Esophagus muscularis mucosa (tissue), 4 donors: ENCODE data around the gene LAMA3. TPM values are rescaled to one million over a fixed set of nuclear protein-coding genes. Genes with fewer than 3 reads are reported as not detected.

Source experiments
- DNase-seq: peaks from one replicate; pipeline ENCODE4 v3.0.0-alpha.2; 2017; ENCODE audit errors: extremely low spot score
- H3K27ac ChIP-seq, 4 donors: fragments of 200-600 bp; sonication (generic); replicated peaks in 1 of 4; 1 replicate in 3 of 4; 2 replicates in 1 of 4; pipeline ENCODE4 v1.5.1; 2016 to 2019; ENCODE audit warnings: mild to moderate bottlenecking in 1 of 4
- H3K27me3 ChIP-seq, 4 donors: fragments of 200-600 bp; sonication (generic); one replicate each; pipeline versions ENCODE4 v1.5.1 to v1.6.0; 2016 to 2019
- H3K36me3 ChIP-seq, 4 donors: fragments of 200-600 bp; sonication (generic); one replicate each; pipeline ENCODE4 v1.5.1; 2016 to 2019
- H3K4me1 ChIP-seq, 4 donors: fragments of 200-600 bp; sonication (generic); one replicate each; pipeline ENCODE4 v1.5.1; 2016 to 2019
- H3K4me3 ChIP-seq, 4 donors: fragments of 200-600 bp; sonication (generic); 1 replicate in 2 of 4; 2 replicates in 2 of 4; pipeline ENCODE4 v1.5.1; 2016 to 2019; ENCODE audit warnings: mild to moderate bottlenecking in 4 of 4, moderate library complexity in 1 of 4
- H3K9me3 ChIP-seq, 4 donors: fragments of 200-600 bp; sonication (generic); 1 replicate in 3 of 4; 2 replicates in 1 of 4; pipeline ENCODE4 v1.5.1; 2016 to 2019
- CTCF ChIP-seq, 3 experiments: fragments of 200-600 bp in 2 of 3; fragments of 450-650 bp in 1 of 3; sonication (generic) in 2 of 3; IDR thresholded peaks; one replicate each; pipeline ENCODE4 v1.5.1; 2017 to 2019; ENCODE audit warnings: antibody characterized with exemption in 3 of 3, mild to moderate bottlenecking in 2 of 3, moderate library complexity in 1 of 3
- EP300 ChIP-seq: sonication (generic); formaldehyde crosslinking; IDR thresholded peaks from one replicate; pipeline ENCODE4 v1.6.1; 2017; ENCODE audit warnings: antibody characterized with exemption
- POLR2A ChIP-seq: fragments of 450-650 bp; IDR thresholded peaks from one replicate; pipeline ENCODE4 v1.6.1; 2017; ENCODE audit warnings: antibody characterized with exemption, moderate library complexity, mild to moderate bottlenecking, low read depth
- POLR2AphosphoS5 ChIP-seq, 2 donors: sonication (generic); formaldehyde crosslinking; IDR thresholded peaks; one replicate each; pipeline ENCODE4 v1.6.1; 2017; ENCODE audit warnings: antibody characterized with exemption in 2 of 2
- WGBS: methylation state at CpG from one replicate; pipeline ENCODE4 v1.1.5; 2018; 5-methylcytosine and 5-hydroxymethylcytosine counted together
- intact Hi-C: fragments of 100-400 bp; cut with DNase I; formaldehyde crosslinking; loops from one replicate; pipeline ENCODE4 v1.15.1; 2023
- total RNA-seq, 4 donors: library from RNA; depleted of rRNA; stranded (reverse); fragments of >200 nt; gene quantifications; one replicate each; pipeline versions ENCODE4 v1.1.0 to v1.2.1, GENCODE V29; 2016

Gene LAMA3
- total RNA-seq, 4 donors from 2014 or later, result 7.5 to 12.9 (median 11.7) TPM

- WGBS, result 93% methylated on average over 12 of the region's 12 CpGs
- intact Hi-C loops, result no loop called here
Observed at GRCh38 chr18:23921716-23922285, 232.5 kb downstream of the LAMA3 start.

GRCh38 chr18:23922939-23923338, 233.7 kb downstream of the LAMA3 start:
- Histone ChIP-seq H3K4me3 (no peak overlapping the region), H3K27me3 (no peaks in the 10 kb centered on the region), H3K27ac (no peak overlapping the region), H3K36me3 (peaks cover 0 to 13% (median 0%) of the 10 kb centered on the region in 4 donors), H3K4me1 (peaks cover 0 to 16% (median 8%) of the 10 kb centered on the region in 4 donors), H3K9me3 (no peaks in the 10 kb centered on the region)
- no peak for DNase-seq
- TF ChIP-seq POLR2AphosphoS5 (IDR thresholded peaks at IDR 0.05) (no peak), POLR2A (no peak), CTCF (IDR thresholded peaks at IDR 0.05) (no peak), EP300 (no peak)
- intact Hi-C loops, result no loop called here
- WGBS, result 94% methylated on average over 1 of the region's 1 CpG

More at GRCh38 chr18:23921716-23922285, 232.5 kb downstream of the LAMA3 start:
- peaks cover 0 to 5% (median 4%) of the 10 kb centered on the region in 4 donors for H3K4me1 ChIP-seq
- H3K9me3 ChIP-seq, result no peaks in the 10 kb centered on the region
- no peak overlapping the region for H3K4me3 ChIP-seq
- no peak overlapping the region for H3K27ac ChIP-seq
- TF ChIP-seq CTCF (IDR thresholded peaks at IDR 0.05), result no peak
- no peak for TF ChIP-seq EP300
- no peak for TF ChIP-seq POLR2AphosphoS5 (IDR thresholded peaks at IDR 0.05)
- no peak for TF ChIP-seq POLR2A
- H3K27me3 ChIP-seq, result no peaks in the 10 kb centered on the region
- no peak for DNase-seq
- peaks cover 0 to 16% (median 2%) of the 10 kb centered on the region in 4 donors for H3K36me3 ChIP-seq

GRCh38 chr18:23924813-23925212, 235.6 kb downstream of the LAMA3 start:
- TF ChIP-seq CTCF (IDR thresholded peaks at IDR 0.05), result no peak
- TF ChIP-seq POLR2AphosphoS5 (IDR thresholded peaks at IDR 0.05), result no peak
- TF ChIP-seq EP300, result no peak
- TF ChIP-seq POLR2A, result no peak
- H3K27me3 ChIP-seq, result no peaks in the 10 kb centered on the region
- WGBS, result 100% methylated on average over 1 of the region's 1 CpG
- H3K4me1 ChIP-seq, result peaks cover 0 to 29% (median 11%) of the 10 kb centered on the region in 4 donors
- no peak overlapping the region for H3K27ac ChIP-seq
- intact Hi-C loops, result no loop called here
- no peaks in the 10 kb centered on the region for H3K9me3 ChIP-seq
- H3K36me3 ChIP-seq, result peaks cover 0 to 21% (median 3%) of the 10 kb centered on the region in 4 donors
- no peak overlapping the region for H3K4me3 ChIP-seq
- DNase-seq, result no peak

GRCh38 chr18:23926571-23926970, 237.3 kb downstream of the LAMA3 start:
- Histone ChIP-seq H3K4me3 (no peak overlapping the region), H3K9me3 (no peaks in the 10 kb centered on the region), H3K4me1 (peaks cover 0 to 29% (median 11%) of the 10 kb centered on the region in 4 donors), H3K27me3 (no peaks in the 10 kb centered on the region), H3K36me3 (peaks cover 0 to 13% (median 3%) of the 10 kb centered on the region in 4 donors), H3K27ac (no peak overlapping the region)
- TF ChIP-seq CTCF (IDR thresholded peaks at IDR 0.05) (no peak), POLR2A (no peak), EP300 (no peak), POLR2AphosphoS5 (IDR thresholded peaks at IDR 0.05) (no peak)
- intact Hi-C loops, result no loop called here
- WGBS, result 86% methylated on average over 2 of the region's 2 CpGs
- no peak for DNase-seq
